Measurements from ENCODE around the gene CAMSAP3. TPM values are rescaled to one million over a fixed set of nuclear protein-coding genes. Genes with fewer than 3 reads are reported as not detected.

CAMSAP3 gene
- polyA plus RNA-seq, 4 donors = 32.4 to 87.4 (median 73.5) TPM

GRCh38 chr19:7554565-7554964 is 41.1 kb upstream of the CAMSAP3 start:
- WGBS, 3 donors = 90 to 91% (median 90%) methylated on average over 24 to 28 of the region's 28 CpGs
- no peaks in the 10 kb centered on the region for H3K27me3 ChIP-seq (ENCODE audit: control insufficient read depth in 3 of 3, insufficient read depth in 3 of 3, low read length in 3 of 3)
- DNase-seq = no peak
- H3K9me3 ChIP-seq (ENCODE audit: control insufficient read depth in 2 of 2, insufficient read depth in 1 of 2, low read depth in 1 of 2, low read length in 1 of 2) = no peaks in the 10 kb centered on the region
- H3K4me3 ChIP-seq (ENCODE audit: low read depth in 1 of 3, low read length in 3 of 3) = no peak overlapping the region
- H3K36me3 ChIP-seq (ENCODE audit: control insufficient read depth in 3 of 3, insufficient read depth in 2 of 3, low read depth in 1 of 3, low read length in 3 of 3) = peaks cover 10 to 70% (median 25%) of the 10 kb centered on the region in 3 donors
- H3K27ac ChIP-seq (ENCODE audit: low read depth in 1 of 3, low read length in 2 of 3) = no peak overlapping the region
- FAIRE-seq = no peak
- H3K4me1 ChIP-seq (ENCODE audit: control insufficient read depth in 3 of 3, insufficient read depth in 2 of 3, low read depth in 1 of 3, low read length in 2 of 3) = no peaks in the 10 kb centered on the region

- Histone ChIP-seq H3K9me3 (ENCODE audit: control insufficient read depth in 2 of 2, insufficient read depth in 1 of 2, low read depth in 1 of 2, low read length in 1 of 2) (peaks cover 0 to 2% of the 10 kb centered on the region in 2 donors), H3K27me3 (ENCODE audit: control insufficient read depth in 3 of 3, insufficient read depth in 3 of 3, low read length in 3 of 3) (no peaks in the 10 kb centered on the region), H3K27ac (ENCODE audit: low read depth in 1 of 3, low read length in 2 of 3) (no peak overlapping the region), H3K4me1 (ENCODE audit: control insufficient read depth in 3 of 3, insufficient read depth in 2 of 3, low read depth in 1 of 3, low read length in 2 of 3) (no peaks in the 10 kb centered on the region), H3K36me3 (ENCODE audit: control insufficient read depth in 3 of 3, insufficient read depth in 2 of 3, low read depth in 1 of 3, low read length in 3 of 3) (peaks cover 10 to 67% (median 25%) of the 10 kb centered on the region in 3 donors), H3K4me3 (ENCODE audit: low read depth in 1 of 3, low read length in 3 of 3) (no peak overlapping the region)
- DNase-seq (peak; percentile 28 to 46), FAIRE-seq (no peak)
- WGBS, 3 donors = 80 to 87% (median 86%) methylated on average over 37 to 62 of the region's 62 CpGs
Measured at GRCh38 chr19:7554990-7555864, 40.4 kb upstream of the CAMSAP3 start.

- H3K9me3 ChIP-seq (ENCODE audit: control insufficient read depth in 2 of 2, insufficient read depth in 1 of 2, low read depth in 1 of 2, low read length in 1 of 2) = peaks cover 0 to 3% of the 10 kb centered on the region in 2 donors
- H3K36me3 ChIP-seq (ENCODE audit: control insufficient read depth in 3 of 3, insufficient read depth in 2 of 3, low read depth in 1 of 3, low read length in 3 of 3) = peaks cover 10 to 76% (median 32%) of the 10 kb centered on the region in 3 donors
- WGBS, 3 donors = 97 to 98% (median 97%) methylated on average over 50 to 54 of the region's 54 CpGs
- DNase-seq = no peak
- H3K27me3 ChIP-seq (ENCODE audit: control insufficient read depth in 3 of 3, insufficient read depth in 3 of 3, low read length in 3 of 3) = no peaks in the 10 kb centered on the region
- no peaks in the 10 kb centered on the region for H3K4me1 ChIP-seq (ENCODE audit: control insufficient read depth in 3 of 3, insufficient read depth in 2 of 3, low read depth in 1 of 3, low read length in 2 of 3)
- H3K27ac ChIP-seq (ENCODE audit: low read depth in 1 of 3, low read length in 2 of 3) = no peak overlapping the region
- FAIRE-seq = no peak
- no peak overlapping the region for H3K4me3 ChIP-seq (ENCODE audit: low read depth in 1 of 3, low read length in 3 of 3)
Measured at GRCh38 chr19:7556696-7557315, 38.9 kb upstream of the CAMSAP3 start.

GRCh38 chr19:7558667-7559066 is 37.0 kb upstream of the CAMSAP3 start:
- no peak for DNase-seq
- peaks cover 10 to 72% (median 32%) of the 10 kb centered on the region in 3 donors for H3K36me3 ChIP-seq (ENCODE audit: control insufficient read depth in 3 of 3, insufficient read depth in 2 of 3, low read depth in 1 of 3, low read length in 3 of 3)
- no peaks in the 10 kb centered on the region for H3K27me3 ChIP-seq (ENCODE audit: control insufficient read depth in 3 of 3, insufficient read depth in 3 of 3, low read length in 3 of 3)
- no peaks in the 10 kb centered on the region for H3K4me1 ChIP-seq (ENCODE audit: control insufficient read depth in 3 of 3, insufficient read depth in 2 of 3, low read depth in 1 of 3, low read length in 2 of 3)
- WGBS, 3 donors = 93 to 98% (median 94%) methylated on average over 17 to 18 of the region's 18 CpGs
- peaks cover 0 to 3% of the 10 kb centered on the region in 2 donors for H3K9me3 ChIP-seq (ENCODE audit: control insufficient read depth in 2 of 2, insufficient read depth in 1 of 2, low read depth in 1 of 2, low read length in 1 of 2)
- H3K27ac ChIP-seq (ENCODE audit: low read depth in 1 of 3, low read length in 2 of 3) = no peak overlapping the region
- H3K4me3 ChIP-seq (ENCODE audit: low read depth in 1 of 3, low read length in 3 of 3) = no peak overlapping the region
- FAIRE-seq = no peak

DNA sequence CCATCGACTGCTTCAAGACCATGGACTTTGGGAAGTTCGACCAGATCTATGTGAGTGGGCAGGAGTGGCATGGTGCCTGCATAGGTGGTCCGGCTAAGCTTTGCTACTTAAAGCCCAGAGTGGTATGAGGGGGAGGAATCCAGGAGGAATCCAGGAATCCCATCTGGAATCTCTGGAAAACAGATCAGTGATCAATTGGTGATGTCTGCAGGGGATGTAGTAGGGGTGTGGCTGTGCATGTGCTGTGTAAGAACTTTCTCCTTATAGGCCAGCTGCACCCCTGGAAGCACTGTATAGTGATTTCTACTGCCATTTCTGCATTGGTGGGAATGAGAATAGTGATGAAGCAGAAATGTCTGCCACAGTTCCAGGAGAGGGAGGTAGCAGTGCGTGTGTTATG is 36.6 kb upstream of the CAMSAP3 start:
- no peaks in the 10 kb centered on the region for H3K27me3 ChIP-seq (ENCODE audit: control insufficient read depth in 3 of 3, insufficient read depth in 3 of 3, low read length in 3 of 3)
- H3K36me3 ChIP-seq (ENCODE audit: control insufficient read depth in 3 of 3, insufficient read depth in 2 of 3, low read depth in 1 of 3, low read length in 3 of 3) = peaks cover 10 to 69% (median 30%) of the 10 kb centered on the region in 3 donors
- H3K4me1 ChIP-seq (ENCODE audit: control insufficient read depth in 3 of 3, insufficient read depth in 2 of 3, low read depth in 1 of 3, low read length in 2 of 3) = no peaks in the 10 kb centered on the region
- 57 to 96% (median 58%) methylated on average over 4 of the region's 4 CpGs for WGBS, 3 donors
- H3K4me3 ChIP-seq (ENCODE audit: low read depth in 1 of 3, low read length in 3 of 3) = no peak overlapping the region
- no peak for FAIRE-seq
- no peak overlapping the region for H3K27ac ChIP-seq (ENCODE audit: low read depth in 1 of 3, low read length in 2 of 3)
- peaks cover 0 to 3% of the 10 kb centered on the region in 2 donors for H3K9me3 ChIP-seq (ENCODE audit: control insufficient read depth in 2 of 2, insufficient read depth in 1 of 2, low read depth in 1 of 2, low read length in 1 of 2)
- no peak for DNase-seq

GRCh38 chr19:7560255-7560654 is 35.4 kb upstream of the CAMSAP3 start:
- FAIRE-seq (no peak), DNase-seq (no peak)
- H3K27ac ChIP-seq (ENCODE audit: low read depth in 1 of 3, low read length in 2 of 3) = no peak overlapping the region
- no peaks in the 10 kb centered on the region for H3K4me1 ChIP-seq (ENCODE audit: control insufficient read depth in 3 of 3, insufficient read depth in 2 of 3, low read depth in 1 of 3, low read length in 2 of 3)
- peaks cover 10 to 58% (median 20%) of the 10 kb centered on the region in 3 donors for H3K36me3 ChIP-seq (ENCODE audit: control insufficient read depth in 3 of 3, insufficient read depth in 2 of 3, low read depth in 1 of 3, low read length in 3 of 3)
- 83 to 97% (median 93%) methylated on average over 2 of the region's 2 CpGs for WGBS, 3 donors
- peaks cover 0 to 3% of the 10 kb centered on the region in 2 donors for H3K9me3 ChIP-seq (ENCODE audit: control insufficient read depth in 2 of 2, insufficient read depth in 1 of 2, low read depth in 1 of 2, low read length in 1 of 2)
- H3K4me3 ChIP-seq (ENCODE audit: low read depth in 1 of 3, low read length in 3 of 3) = no peak overlapping the region
- no peaks in the 10 kb centered on the region for H3K27me3 ChIP-seq (ENCODE audit: control insufficient read depth in 3 of 3, insufficient read depth in 3 of 3, low read length in 3 of 3)

DNA sequence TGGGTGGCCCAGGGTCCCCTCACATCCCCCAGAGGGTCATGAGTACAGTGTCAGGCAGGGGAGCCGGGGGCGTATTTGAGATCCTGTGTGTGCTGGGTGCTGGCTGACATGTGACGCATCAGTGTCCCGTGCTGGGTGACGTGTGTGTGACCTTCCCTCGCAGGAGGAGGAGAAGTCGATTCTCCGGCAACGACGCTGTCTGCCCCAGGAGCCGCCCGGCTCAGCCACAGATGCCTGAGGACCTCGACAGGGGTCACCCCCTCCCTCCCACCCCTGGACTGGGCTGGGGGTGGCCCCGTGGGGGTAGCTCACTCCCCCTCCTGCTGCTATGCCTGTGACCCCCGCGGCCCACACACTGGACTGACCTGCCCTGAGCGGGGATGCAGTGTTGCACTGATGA is 34.3 kb upstream of the CAMSAP3 start:
- no peak for DNase-seq
- FAIRE-seq = no peak
- Histone ChIP-seq H3K27ac (ENCODE audit: low read depth in 1 of 3, low read length in 2 of 3) (no peak overlapping the region), H3K4me3 (ENCODE audit: low read depth in 1 of 3, low read length in 3 of 3) (no peak overlapping the region), H3K9me3 (ENCODE audit: control insufficient read depth in 2 of 2, insufficient read depth in 1 of 2, low read depth in 1 of 2, low read length in 1 of 2) (peaks cover 0 to 3% of the 10 kb centered on the region in 2 donors), H3K36me3 (ENCODE audit: control insufficient read depth in 3 of 3, insufficient read depth in 2 of 3, low read depth in 1 of 3, low read length in 3 of 3) (peaks cover 10 to 48% (median 19%) of the 10 kb centered on the region in 3 donors), H3K4me1 (ENCODE audit: control insufficient read depth in 3 of 3, insufficient read depth in 2 of 3, low read depth in 1 of 3, low read length in 2 of 3) (no peaks in the 10 kb centered on the region), H3K27me3 (ENCODE audit: control insufficient read depth in 3 of 3, insufficient read depth in 3 of 3, low read length in 3 of 3) (no peaks in the 10 kb centered on the region)
- 87 to 96% (median 89%) methylated on average over 14 to 17 of the region's 17 CpGs for WGBS, 3 donors

GRCh38 chr19:7562646-7563393 is 32.8 kb upstream of the CAMSAP3 start:
- DNase-seq (peak in 1 of 2 donors; percentile 34), FAIRE-seq (no peak)
- H3K9me3 ChIP-seq (ENCODE audit: control insufficient read depth in 2 of 2, insufficient read depth in 1 of 2, low read depth in 1 of 2, low read length in 1 of 2) = peaks cover 0 to 3% of the 10 kb centered on the region in 2 donors
- H3K4me1 ChIP-seq (ENCODE audit: control insufficient read depth in 3 of 3, insufficient read depth in 2 of 3, low read depth in 1 of 3, low read length in 2 of 3) = no peaks in the 10 kb centered on the region
- 38 to 67% (median 56%) methylated on average over 15 to 16 of the region's 16 CpGs for WGBS, 3 donors
- no peak overlapping the region for H3K27ac ChIP-seq (ENCODE audit: low read depth in 1 of 3, low read length in 2 of 3)
- no peak overlapping the region for H3K4me3 ChIP-seq (ENCODE audit: low read depth in 1 of 3, low read length in 3 of 3)
- no peaks in the 10 kb centered on the region for H3K27me3 ChIP-seq (ENCODE audit: control insufficient read depth in 3 of 3, insufficient read depth in 3 of 3, low read length in 3 of 3)
- H3K36me3 ChIP-seq (ENCODE audit: control insufficient read depth in 3 of 3, insufficient read depth in 2 of 3, low read depth in 1 of 3, low read length in 3 of 3) = peaks cover 8 to 34% (median 10%) of the 10 kb centered on the region in 3 donors

Measured in small intestine (tissue), 7 donors.